ENCODE data around the gene DNM3.

Gene DNM3

GRCh38 chr1:172163498-172164215 is 322.4 kb downstream of the DNM3 start:
- Histone ChIP-seq H3K9ac (ENCODE audit: low read length) (no peak overlapping the region), H3K9me3 (ENCODE audit: control insufficient read depth, low read length) (no peaks in the 10 kb centered on the region), H3K27me3 (ENCODE audit: control insufficient read depth, insufficient read depth, low read length) (no peaks in the 10 kb centered on the region), H3K4me3 (ENCODE audit: low read length) (no peak overlapping the region), H3K4me1 (ENCODE audit: control insufficient read depth, insufficient read depth, low read length) (no peaks in the 10 kb centered on the region), H3K36me3 (ENCODE audit: control insufficient read depth, insufficient read depth, low read length) (no peaks in the 10 kb centered on the region)

DNA sequence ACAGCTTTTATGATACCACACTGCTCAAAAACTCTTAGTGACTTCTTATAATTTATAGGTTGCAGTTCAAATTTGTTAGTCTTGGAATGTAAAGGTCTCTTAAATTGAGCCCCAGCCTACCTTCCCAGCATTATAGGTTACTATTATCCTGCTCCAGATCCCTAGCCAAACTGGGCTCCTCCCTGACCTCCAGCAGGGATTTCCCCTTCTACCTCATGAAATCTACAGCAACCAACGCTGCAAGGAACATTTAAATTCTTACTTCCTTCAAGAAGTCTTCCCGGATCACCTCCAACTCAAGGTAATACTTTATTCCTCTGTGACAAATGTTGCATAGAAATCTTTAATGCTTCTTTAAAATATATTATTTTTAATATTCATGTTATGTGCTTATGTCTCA is 324.1 kb downstream of the DNM3 start:
- Histone ChIP-seq H3K4me3 (ENCODE audit: low read length) (no peak overlapping the region), H3K9me3 (ENCODE audit: control insufficient read depth, low read length) (no peaks in the 10 kb centered on the region), H3K36me3 (ENCODE audit: control insufficient read depth, insufficient read depth, low read length) (no peaks in the 10 kb centered on the region), H3K27me3 (ENCODE audit: control insufficient read depth, insufficient read depth, low read length) (no peaks in the 10 kb centered on the region), H3K9ac (ENCODE audit: low read length) (no peak overlapping the region), H3K4me1 (ENCODE audit: control insufficient read depth, insufficient read depth, low read length) (no peaks in the 10 kb centered on the region)

DNA sequence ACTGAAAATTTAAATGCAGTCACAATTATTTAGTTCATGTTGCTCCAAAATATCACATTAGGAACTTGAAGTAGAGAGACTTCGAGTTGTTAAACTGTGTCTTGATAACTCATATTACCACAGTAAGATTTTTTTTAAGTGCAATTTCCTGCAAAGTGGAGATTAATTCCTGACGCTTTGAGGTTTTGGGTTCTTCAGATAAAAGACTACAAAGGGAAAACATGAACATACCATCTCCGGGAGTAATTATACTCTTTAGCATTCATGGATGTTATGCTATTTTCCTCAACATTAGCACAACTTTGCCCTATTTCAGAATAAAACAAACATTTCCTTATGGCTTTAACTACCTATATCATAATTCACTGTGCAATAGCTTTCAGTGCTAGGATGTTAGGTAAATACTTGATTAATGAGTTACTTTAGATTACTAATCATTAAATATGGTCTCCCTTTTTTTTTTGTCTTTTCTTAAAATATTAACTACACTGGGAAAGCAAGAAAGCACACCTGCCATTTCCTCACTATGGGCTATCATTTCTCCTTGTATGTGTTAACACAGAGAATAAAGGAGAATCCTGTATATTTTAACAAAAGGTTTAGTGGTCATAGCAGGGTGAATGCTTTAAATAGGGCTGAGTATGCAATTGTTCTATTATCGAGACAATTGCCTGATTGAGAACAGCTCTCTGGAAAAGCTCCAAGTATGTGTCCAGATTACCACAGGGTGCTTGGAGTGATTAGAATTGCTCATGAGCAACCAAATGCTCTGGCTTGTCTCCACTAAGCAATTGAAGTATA is 326.7 kb downstream of the DNM3 start:
- H3K9ac ChIP-seq (ENCODE audit: low read length) = no peak overlapping the region
- no peaks in the 10 kb centered on the region for H3K9me3 ChIP-seq (ENCODE audit: control insufficient read depth, low read length)
- H3K36me3 ChIP-seq (ENCODE audit: control insufficient read depth, insufficient read depth, low read length) = no peaks in the 10 kb centered on the region
- no peaks in the 10 kb centered on the region for H3K4me1 ChIP-seq (ENCODE audit: control insufficient read depth, insufficient read depth, low read length)
- no peaks in the 10 kb centered on the region for H3K27me3 ChIP-seq (ENCODE audit: control insufficient read depth, insufficient read depth, low read length)
- H3K4me3 ChIP-seq (ENCODE audit: low read length) = no peak overlapping the region

GRCh38 chr1:172168597-172168872 is 327.2 kb downstream of the DNM3 start:
- Histone ChIP-seq H3K36me3 (ENCODE audit: control insufficient read depth, insufficient read depth, low read length) (no peaks in the 10 kb centered on the region), H3K27me3 (ENCODE audit: control insufficient read depth, insufficient read depth, low read length) (no peaks in the 10 kb centered on the region), H3K4me1 (ENCODE audit: control insufficient read depth, insufficient read depth, low read length) (no peaks in the 10 kb centered on the region), H3K4me3 (ENCODE audit: low read length) (no peak overlapping the region), H3K9me3 (ENCODE audit: control insufficient read depth, low read length) (no peaks in the 10 kb centered on the region), H3K9ac (ENCODE audit: low read length) (no peak overlapping the region)

- H3K9ac ChIP-seq (ENCODE audit: low read length) = no peak overlapping the region
- no peaks in the 10 kb centered on the region for H3K4me1 ChIP-seq (ENCODE audit: control insufficient read depth, insufficient read depth, low read length)
- H3K27me3 ChIP-seq (ENCODE audit: control insufficient read depth, insufficient read depth, low read length) = no peaks in the 10 kb centered on the region
- H3K36me3 ChIP-seq (ENCODE audit: control insufficient read depth, insufficient read depth, low read length) = no peaks in the 10 kb centered on the region
- H3K9me3 ChIP-seq (ENCODE audit: control insufficient read depth, low read length) = no peaks in the 10 kb centered on the region
- H3K4me3 ChIP-seq (ENCODE audit: low read length) = no peak overlapping the region
These were observed 328.5 kb downstream of the DNM3 start for GRCh38 chr1:172169836-172170235.

DNA sequence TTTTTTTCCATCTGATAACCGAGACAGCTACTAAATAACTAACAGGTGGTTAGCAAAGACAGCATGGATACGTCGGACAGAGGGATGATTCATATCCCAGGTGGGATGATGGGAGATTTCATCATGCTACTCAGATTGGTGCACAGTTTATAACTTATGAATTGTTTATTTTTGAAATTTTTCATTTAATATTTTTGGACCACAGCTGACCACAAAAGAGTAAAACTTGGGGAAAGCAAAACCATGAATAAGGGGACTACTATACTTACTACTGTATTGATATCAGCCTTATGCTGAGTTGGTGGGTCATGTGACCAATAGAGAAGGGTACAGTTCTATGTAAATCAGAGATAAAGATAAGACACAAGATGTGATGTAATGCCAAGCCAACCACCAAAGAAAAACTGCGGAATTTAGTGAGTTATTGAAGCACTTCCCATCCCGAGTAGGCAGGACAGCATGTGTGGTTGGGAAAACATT is 331.1 kb downstream of the DNM3 start:
- H3K27me3 ChIP-seq (ENCODE audit: control insufficient read depth, insufficient read depth, low read length) = no peaks in the 10 kb centered on the region
- no peaks in the 10 kb centered on the region for H3K4me1 ChIP-seq (ENCODE audit: control insufficient read depth, insufficient read depth, low read length)
- no peak overlapping the region for H3K4me3 ChIP-seq (ENCODE audit: low read length)
- H3K36me3 ChIP-seq (ENCODE audit: control insufficient read depth, insufficient read depth, low read length) = no peaks in the 10 kb centered on the region
- no peak overlapping the region for H3K9ac ChIP-seq (ENCODE audit: low read length)
- no peaks in the 10 kb centered on the region for H3K9me3 ChIP-seq (ENCODE audit: control insufficient read depth, low read length)

GRCh38 chr1:172176206-172176605 is 334.9 kb downstream of the DNM3 start:
- H3K4me3 ChIP-seq (ENCODE audit: low read length) = no peak overlapping the region
- no peak overlapping the region for H3K9ac ChIP-seq (ENCODE audit: low read length)
- no peaks in the 10 kb centered on the region for H3K9me3 ChIP-seq (ENCODE audit: control insufficient read depth, low read length)
- H3K4me1 ChIP-seq (ENCODE audit: control insufficient read depth, insufficient read depth, low read length) = peaks cover 26% of the 10 kb centered on the region
- no peaks in the 10 kb centered on the region for H3K27me3 ChIP-seq (ENCODE audit: control insufficient read depth, insufficient read depth, low read length)
- no peaks in the 10 kb centered on the region for H3K36me3 ChIP-seq (ENCODE audit: control insufficient read depth, insufficient read depth, low read length)

- Histone ChIP-seq H3K9me3 (ENCODE audit: control insufficient read depth, low read length) (no peaks in the 10 kb centered on the region), H3K4me1 (ENCODE audit: control insufficient read depth, insufficient read depth, low read length) (peaks cover 38% of the 10 kb centered on the region), H3K36me3 (ENCODE audit: control insufficient read depth, insufficient read depth, low read length) (no peaks in the 10 kb centered on the region), H3K9ac (ENCODE audit: low read length) (no peak overlapping the region), H3K4me3 (ENCODE audit: low read length) (no peak overlapping the region), H3K27me3 (ENCODE audit: control insufficient read depth, insufficient read depth, low read length) (no peaks in the 10 kb centered on the region)
These were observed 336.6 kb downstream of the DNM3 start for GRCh38 chr1:172177849-172178248.

DNA sequence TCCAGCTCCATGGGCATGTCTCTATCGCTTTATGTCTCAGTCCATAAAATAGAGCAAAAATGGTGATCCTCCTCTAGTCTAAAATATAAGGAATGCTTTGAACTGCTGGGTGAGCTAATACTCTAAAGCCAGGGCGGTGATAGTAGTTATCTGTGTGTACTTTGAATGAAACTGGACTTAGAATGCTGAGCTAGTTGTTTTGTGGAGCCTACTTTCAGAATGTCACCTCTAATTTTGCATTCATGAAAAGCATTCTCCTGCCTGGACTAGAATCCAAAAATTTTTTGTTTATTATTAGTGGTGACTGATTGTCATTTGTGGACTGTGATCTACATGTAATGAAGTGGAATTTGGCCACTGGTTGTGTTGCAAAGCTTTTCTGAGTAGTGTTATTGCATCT is 337.6 kb downstream of the DNM3 start:
- H3K4me3 ChIP-seq (ENCODE audit: low read length) = no peak overlapping the region
- H3K36me3 ChIP-seq (ENCODE audit: control insufficient read depth, insufficient read depth, low read length) = no peaks in the 10 kb centered on the region

GRCh38 chr1:172179918-172180317 is 338.6 kb downstream of the DNM3 start:
- H3K4me1 ChIP-seq (ENCODE audit: control insufficient read depth, insufficient read depth, low read length) = peaks cover 38% of the 10 kb centered on the region
- no peak overlapping the region for H3K4me3 ChIP-seq (ENCODE audit: low read length)
- H3K36me3 ChIP-seq (ENCODE audit: control insufficient read depth, insufficient read depth, low read length) = no peaks in the 10 kb centered on the region
- no peak overlapping the region for H3K9ac ChIP-seq (ENCODE audit: low read length)
- H3K9me3 ChIP-seq (ENCODE audit: control insufficient read depth, low read length) = no peaks in the 10 kb centered on the region
- no peaks in the 10 kb centered on the region for H3K27me3 ChIP-seq (ENCODE audit: control insufficient read depth, insufficient read depth, low read length)

More for the DNA sequence above, 337.6 kb downstream of the DNM3 start:
- no peaks in the 10 kb centered on the region for H3K27me3 ChIP-seq (ENCODE audit: control insufficient read depth, insufficient read depth, low read length)
- peaks cover 38% of the 10 kb centered on the region for H3K4me1 ChIP-seq (ENCODE audit: control insufficient read depth, insufficient read depth, low read length)
- no peak overlapping the region for H3K9ac ChIP-seq (ENCODE audit: low read length)
- H3K9me3 ChIP-seq (ENCODE audit: control insufficient read depth, low read length) = no peaks in the 10 kb centered on the region

GRCh38 chr1:172180501-172181285 is 339.4 kb downstream of the DNM3 start:
- Histone ChIP-seq H3K9me3 (ENCODE audit: control insufficient read depth, low read length) (no peaks in the 10 kb centered on the region), H3K4me3 (ENCODE audit: low read length) (peak overlapping the region; percentile 4), H3K27me3 (ENCODE audit: control insufficient read depth, insufficient read depth, low read length) (no peaks in the 10 kb centered on the region), H3K9ac (ENCODE audit: low read length) (peak overlapping the region; percentile 59), H3K4me1 (ENCODE audit: control insufficient read depth, insufficient read depth, low read length) (peaks cover 46% of the 10 kb centered on the region), H3K36me3 (ENCODE audit: control insufficient read depth, insufficient read depth, low read length) (no peaks in the 10 kb centered on the region)

Measured in mucosa of stomach (tissue), 1 donor.